ENCODE data around the gene RAB19.

GRCh38 chr7:140369294-140369693, 34.6 kb upstream of the RAB19 start:
- no peak for TF ChIP-seq TAF1 (IDR thresholded peaks at IDR 0.05; ENCODE audit: borderline replicate concordance, low read depth, low read length)
- no peak for TF ChIP-seq POLR2A (IDR thresholded peaks at IDR 0.05; ENCODE audit: low read depth, low read length)
